GM23248 (cell line): ENCODE measurements around the gene WSB1.

ENCODE experiments used
- EZH2 ChIP-seq: fragments of 200-600 bp; sonication (generic); IDR thresholded peaks from 2 replicates; pipeline ENCODE4 v1.6.1; 2018; ENCODE audit warnings: antibody characterized with exemption, mild to moderate bottlenecking; ENCODE audit not compliant: insufficient read depth, poor library complexity, severe bottlenecking
- EZH2phosphoT487 ChIP-seq: fragments of 200-600 bp; sonication (generic); IDR thresholded peaks from 2 replicates; pipeline ENCODE4 v1.6.1; 2018; ENCODE audit warnings: antibody characterized with exemption, moderate library complexity, mild to moderate bottlenecking, low read depth; ENCODE audit not compliant: insufficient read depth

GRCh38 chr17:27339836-27340550, 46.1 kb downstream of the WSB1 start:
- TF ChIP-seq EZH2phosphoT487 (no peak), EZH2 (no peak)
